Mucosa of stomach (tissue), 1 donor: ENCODE results near the gene MYL6B.
"Not testable (repeated sequence)": the region's sequence is repeated elsewhere in the genome, so short reads cannot be mapped to it uniquely, and the experiment has no call there.

ENCODE experiments used
- H3K27me3 ChIP-seq: one replicate; pipeline ENCODE4 v1.7.0; 2013; ENCODE audit warnings: mild to moderate bottlenecking, low read length; ENCODE audit not compliant: control insufficient read depth, insufficient read depth
- H3K36me3 ChIP-seq: one replicate; pipeline ENCODE4 v1.7.0; 2013; ENCODE audit warnings: low read length; ENCODE audit not compliant: control insufficient read depth, insufficient read depth
- H3K4me1 ChIP-seq: one replicate; pipeline ENCODE4 v1.7.0; 2013; ENCODE audit warnings: mild to moderate bottlenecking, low read length; ENCODE audit not compliant: control insufficient read depth, insufficient read depth
- H3K4me3 ChIP-seq: one replicate; pipeline ENCODE4 v1.7.0; 2013; ENCODE audit warnings: low read length
- H3K9ac ChIP-seq: one replicate; pipeline ENCODE4 v1.7.0; 2013; ENCODE audit warnings: mild to moderate bottlenecking, low read length, moderate library complexity
- H3K9me3 ChIP-seq: one replicate; pipeline ENCODE4 v1.7.0; 2013; ENCODE audit warnings: mild to moderate bottlenecking, low read length, moderate library complexity; ENCODE audit not compliant: control insufficient read depth
- donor health status: Pancreatic carcinoma.

MYL6B gene

GRCh38 chr12:56116267-56117081 is 35.9 kb upstream of the MYL6B start, which contains the start of gene RPL41:
Gene RPL41, plus strand, starts transcription at chr12:56116633.
- H3K4me1 ChIP-seq = peaks cover 13% of the 10 kb centered on the region
- H3K9ac ChIP-seq = peak within 1 kb of the TSS; percentile 96
- H3K9me3 ChIP-seq = no peaks in the 10 kb centered on the region
- H3K4me3 ChIP-seq = peak within 1 kb of the TSS; percentile 88
- H3K27me3 ChIP-seq = no peaks in the 10 kb centered on the region
- H3K36me3 ChIP-seq = no peaks in the 10 kb centered on the region

- H3K27me3 ChIP-seq, H3K36me3 ChIP-seq: not testable (repeated sequence)
- H3K4me3 ChIP-seq = peak overlapping the region; percentile 88
Measured at GRCh38 chr12:56117082-56117706, 35.2 kb upstream of the MYL6B start.

GRCh38 chr12:56117778-56118687 is 34.4 kb upstream of the MYL6B start, which contains the start of gene ZC3H10:
Gene ZC3H10, plus strand, starts transcription at chr12:56118266. Its CDS starts 2,297 bp downstream, at chr12:56120563.
- H3K27me3 ChIP-seq = no peaks in the 10 kb centered on the region
- H3K9me3 ChIP-seq = no peaks in the 10 kb centered on the region
- peak within 1 kb of the TSS; percentile 88 for H3K4me3 ChIP-seq
- peak within 1 kb of the TSS; percentile 96 for H3K9ac ChIP-seq
- H3K4me1 ChIP-seq = peaks cover 13% of the 10 kb centered on the region
- H3K36me3 ChIP-seq = no peaks in the 10 kb centered on the region

More at GRCh38 chr12:56117082-56117706, 35.2 kb upstream of the MYL6B start:
- not testable (repeated sequence) for H3K9me3 ChIP-seq
- Histone ChIP-seq H3K9ac (peak overlapping the region; percentile 96), H3K4me1 (peaks cover 13% of the 10 kb centered on the region)

DNA sequence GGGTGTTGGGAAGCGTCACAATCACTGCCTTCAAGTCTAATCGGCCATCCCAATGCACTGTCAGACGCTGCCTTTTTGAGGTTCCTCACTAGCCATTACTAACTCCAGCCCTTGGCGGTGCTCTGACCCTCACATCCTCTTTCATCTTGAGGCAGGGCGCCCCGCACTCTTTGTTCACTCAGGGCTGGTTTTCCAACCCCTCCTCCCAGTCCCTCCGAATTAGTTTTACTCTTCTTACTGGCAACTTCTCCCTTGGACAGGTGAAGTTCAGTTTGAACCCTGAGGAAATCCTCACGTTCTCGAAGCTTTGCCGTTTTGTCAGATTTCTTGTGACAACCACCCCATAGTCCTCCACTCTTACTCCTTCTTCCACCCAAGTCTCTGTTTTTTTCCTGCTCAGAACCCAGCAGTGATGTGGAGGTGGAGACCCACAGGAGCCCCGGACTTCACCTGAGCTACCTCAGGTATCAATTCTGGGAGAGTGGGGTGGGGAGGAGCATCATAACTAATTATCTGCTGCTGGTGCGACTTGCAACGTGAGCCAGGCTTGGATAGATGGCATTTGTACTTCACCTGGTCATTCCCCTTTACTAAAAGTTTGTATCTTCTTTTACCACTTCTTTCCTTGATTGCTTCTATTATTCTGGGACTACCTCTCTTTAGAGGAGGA is 33.6 kb upstream of the MYL6B start:
- Histone ChIP-seq H3K4me3 (peak overlapping the region; percentile 51), H3K27me3 (no peaks in the 10 kb centered on the region), H3K4me1 (peaks cover 13% of the 10 kb centered on the region), H3K9ac (peak overlapping the region; percentile 72), H3K9me3 (no peaks in the 10 kb centered on the region), H3K36me3 (no peaks in the 10 kb centered on the region)

GRCh38 chr12:56119361-56119796 is 33.0 kb upstream of the MYL6B start:
- no peaks in the 10 kb centered on the region for H3K27me3 ChIP-seq
- no peaks in the 10 kb centered on the region for H3K36me3 ChIP-seq
- H3K4me3 ChIP-seq = no peak overlapping the region
- H3K9ac ChIP-seq = peak overlapping the region; percentile 0
- H3K4me1 ChIP-seq = peaks cover 13% of the 10 kb centered on the region
- H3K9me3 ChIP-seq = no peaks in the 10 kb centered on the region

DNA sequence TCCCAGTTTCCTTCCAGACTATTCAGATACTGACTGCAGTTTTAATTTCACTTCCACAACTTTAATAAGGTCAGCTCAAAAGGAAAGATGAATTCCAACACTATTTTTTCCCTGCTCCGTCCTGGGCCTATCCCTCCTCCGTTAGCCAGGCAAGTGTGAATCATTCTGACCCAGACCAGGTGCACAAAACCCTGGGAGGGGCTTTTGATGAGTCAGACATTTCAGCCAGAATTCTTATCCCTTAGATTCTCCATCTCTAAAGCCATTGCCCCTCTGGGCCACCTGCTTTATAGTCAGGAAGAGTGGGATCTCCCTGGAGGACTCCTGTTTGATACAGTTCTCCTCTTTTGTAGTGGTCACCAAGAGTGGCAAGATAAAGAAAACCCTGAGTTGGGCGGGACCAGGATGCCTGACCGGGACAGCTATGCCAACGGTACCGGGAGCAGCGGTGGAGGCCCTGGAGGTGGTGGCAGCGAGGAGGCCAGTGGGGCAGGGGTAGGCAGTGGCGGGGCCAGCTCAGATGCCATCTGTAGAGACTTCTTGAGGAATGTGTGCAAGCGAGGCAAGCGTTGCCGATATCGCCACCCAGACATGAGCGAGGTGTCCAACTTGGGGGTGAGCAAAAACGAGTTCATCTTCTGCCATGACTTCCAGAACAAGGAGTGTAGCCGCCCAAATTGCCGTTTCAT is 32.1 kb upstream of the MYL6B start:
- H3K4me3 ChIP-seq = no peak overlapping the region
- H3K27me3 ChIP-seq = no peaks in the 10 kb centered on the region
- H3K9me3 ChIP-seq = no peaks in the 10 kb centered on the region
- H3K36me3 ChIP-seq = no peaks in the 10 kb centered on the region
- H3K4me1 ChIP-seq = peaks cover 13% of the 10 kb centered on the region
- H3K9ac ChIP-seq = no peak overlapping the region

- no peak overlapping the region for H3K9ac ChIP-seq
- no peaks in the 10 kb centered on the region for H3K9me3 ChIP-seq
- no peak overlapping the region for H3K4me3 ChIP-seq
- peaks cover 15% of the 10 kb centered on the region for H3K4me1 ChIP-seq
- no peaks in the 10 kb centered on the region for H3K27me3 ChIP-seq
- no peaks in the 10 kb centered on the region for H3K36me3 ChIP-seq
Measured at GRCh38 chr12:56121204-56121870, 31.1 kb upstream of the MYL6B start.

GRCh38 chr12:56122637-56123036 is 29.8 kb upstream of the MYL6B start:
- no peaks in the 10 kb centered on the region for H3K27me3 ChIP-seq
- H3K4me1 ChIP-seq = peaks cover 25% of the 10 kb centered on the region
- no peaks in the 10 kb centered on the region for H3K9me3 ChIP-seq
- H3K9ac ChIP-seq = no peak overlapping the region
- H3K36me3 ChIP-seq = no peaks in the 10 kb centered on the region
- H3K4me3 ChIP-seq = no peak overlapping the region

DNA sequence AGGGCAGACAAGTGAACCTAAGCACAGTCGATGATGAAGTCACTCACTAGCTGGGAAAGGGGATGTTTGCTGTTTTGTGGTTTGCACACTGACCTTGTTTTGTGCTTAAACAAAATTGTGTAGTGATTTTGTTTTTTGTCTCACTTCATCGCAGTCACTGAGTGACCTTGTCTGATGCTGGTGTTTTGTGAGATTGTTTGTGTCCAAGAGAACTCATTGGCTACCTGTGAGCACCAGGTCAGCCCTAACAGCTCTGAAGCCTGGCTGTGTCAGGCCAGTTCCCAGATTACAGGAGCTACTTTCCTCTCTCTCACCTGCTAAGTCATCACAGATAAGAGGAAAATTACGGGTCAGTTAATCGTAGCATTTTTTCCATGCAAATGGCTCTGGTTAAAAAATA is 28.3 kb upstream of the MYL6B start:
- H3K4me3 ChIP-seq = no peak overlapping the region
- H3K9ac ChIP-seq = no peak overlapping the region
- no peaks in the 10 kb centered on the region for H3K36me3 ChIP-seq
- no peaks in the 10 kb centered on the region for H3K9me3 ChIP-seq
- no peaks in the 10 kb centered on the region for H3K27me3 ChIP-seq
- peaks cover 23% of the 10 kb centered on the region for H3K4me1 ChIP-seq

GRCh38 chr12:56126732-56127239 is 25.6 kb upstream of the MYL6B start:
- Histone ChIP-seq H3K27me3 (no peaks in the 10 kb centered on the region), H3K4me1 (peaks cover 22% of the 10 kb centered on the region), H3K36me3 (peaks cover 8% of the 10 kb centered on the region), H3K9ac (peak overlapping the region; percentile 48), H3K9me3 (no peaks in the 10 kb centered on the region), H3K4me3 (no peak overlapping the region)
